ENCODE data around the gene CARS1.

Gene CARS1

DNA sequence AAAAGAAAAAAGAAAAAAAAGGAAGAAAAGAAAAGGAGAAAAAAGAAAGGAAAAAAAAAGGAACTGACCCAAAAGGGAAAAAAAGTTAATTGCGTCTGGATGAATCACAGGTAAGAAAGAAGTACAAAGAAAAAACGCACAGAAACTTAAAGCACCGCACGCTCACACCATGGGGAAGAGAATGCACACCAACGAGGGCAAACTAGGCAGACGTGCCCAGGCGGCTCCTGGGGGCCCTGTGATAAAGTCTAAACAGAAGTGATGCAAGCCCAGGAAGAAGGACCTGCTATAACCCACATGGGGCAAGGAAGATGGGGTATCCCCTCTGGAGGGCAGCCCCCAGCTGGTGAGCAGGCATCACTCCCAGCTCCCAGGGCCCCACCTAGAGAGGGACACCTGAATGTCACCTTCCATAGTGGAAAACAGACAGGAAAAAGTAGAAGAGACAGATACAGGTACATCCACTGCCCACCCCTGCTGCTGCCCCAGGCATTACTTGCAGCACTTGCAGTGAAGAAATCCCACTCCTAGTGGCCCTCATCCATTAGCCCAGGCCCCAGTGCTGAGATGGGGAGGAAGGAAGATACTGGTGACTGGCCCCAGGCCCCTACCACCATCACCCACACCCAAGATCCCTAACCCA, 94.0 kb downstream of the CARS1 start:
- peaks cover 89% of the 10 kb centered on the region for H3K36me3 ChIP-seq (ENCODE audit: control insufficient read depth, insufficient read depth, low read length)
- H3K4me3 ChIP-seq (ENCODE audit: insufficient read depth, low read depth, low read length, poor library complexity, severe bottlenecking): no peak overlapping the region
- H3K27ac ChIP-seq (ENCODE audit: insufficient read depth, low read length, poor library complexity, severe bottlenecking): no peak overlapping the region
- no peaks in the 10 kb centered on the region for H3K4me1 ChIP-seq (ENCODE audit: control insufficient read depth, insufficient read depth, low read length, poor library complexity, severe bottlenecking)
- H3K9me3 ChIP-seq (ENCODE audit: control insufficient read depth, low read length): no peaks in the 10 kb centered on the region
- DNase-seq: no peak
- no peaks in the 10 kb centered on the region for H3K27me3 ChIP-seq (replicated peaks; ENCODE audit: control insufficient read depth, insufficient read depth, low read length, poor library complexity, severe bottlenecking)

DNA sequence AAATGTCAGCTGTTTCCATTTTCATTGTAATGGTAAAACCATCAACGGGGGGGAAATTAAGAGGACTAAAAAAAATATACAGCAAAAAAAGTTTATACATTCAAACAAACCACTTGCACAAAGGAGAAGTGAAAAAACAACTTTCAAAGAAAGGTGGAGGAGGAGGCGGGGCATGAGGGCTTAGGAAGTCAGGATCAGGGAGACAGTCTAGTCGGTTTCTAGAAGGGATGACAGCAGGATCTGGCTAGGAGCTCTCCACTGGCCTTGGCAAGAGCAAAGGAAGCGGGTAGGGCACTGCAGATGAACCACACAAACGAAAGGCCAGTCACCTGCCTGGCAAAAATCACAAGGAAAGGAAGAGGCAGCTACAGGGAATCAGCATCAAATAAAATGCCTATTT, 96.1 kb downstream of the CARS1 start:
- no peak for DNase-seq
- no peaks in the 10 kb centered on the region for H3K9me3 ChIP-seq (ENCODE audit: control insufficient read depth, low read length)
- no peaks in the 10 kb centered on the region for H3K27me3 ChIP-seq (replicated peaks; ENCODE audit: control insufficient read depth, insufficient read depth, low read length, poor library complexity, severe bottlenecking)
- no peaks in the 10 kb centered on the region for H3K4me1 ChIP-seq (ENCODE audit: control insufficient read depth, insufficient read depth, low read length, poor library complexity, severe bottlenecking)
- no peak overlapping the region for H3K27ac ChIP-seq (ENCODE audit: insufficient read depth, low read length, poor library complexity, severe bottlenecking)
- peaks cover 90% of the 10 kb centered on the region for H3K36me3 ChIP-seq (ENCODE audit: control insufficient read depth, insufficient read depth, low read length)
- no peak overlapping the region for H3K4me3 ChIP-seq (ENCODE audit: insufficient read depth, low read depth, low read length, poor library complexity, severe bottlenecking)

DNA sequence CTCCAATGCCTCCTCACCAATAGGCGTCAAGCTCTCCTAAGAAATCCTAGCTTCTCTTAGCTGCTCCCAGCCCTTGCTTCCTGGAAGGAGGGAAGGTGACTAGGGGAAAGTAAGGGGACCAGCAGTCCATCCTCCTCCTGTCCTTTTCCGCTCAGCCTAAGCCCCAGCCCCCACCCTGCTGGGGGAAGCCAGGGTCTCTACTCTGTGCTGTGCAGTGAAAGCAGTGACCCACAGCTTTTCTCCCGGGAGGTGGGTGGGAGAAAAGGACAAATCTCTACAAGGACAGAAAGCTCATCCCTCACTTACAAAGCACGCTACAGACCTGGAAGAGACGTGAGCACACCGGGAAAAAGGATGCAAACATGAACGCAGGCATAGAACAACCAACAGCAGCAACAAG, 97.1 kb downstream of the CARS1 start:
- Histone ChIP-seq H3K4me3 (ENCODE audit: insufficient read depth, low read depth, low read length, poor library complexity, severe bottlenecking) (no peak overlapping the region), H3K27me3 (replicated peaks; ENCODE audit: control insufficient read depth, insufficient read depth, low read length, poor library complexity, severe bottlenecking) (no peaks in the 10 kb centered on the region), H3K4me1 (ENCODE audit: control insufficient read depth, insufficient read depth, low read length, poor library complexity, severe bottlenecking) (no peaks in the 10 kb centered on the region), H3K9me3 (ENCODE audit: control insufficient read depth, low read length) (no peaks in the 10 kb centered on the region), H3K27ac (ENCODE audit: insufficient read depth, low read length, poor library complexity, severe bottlenecking) (no peak overlapping the region), H3K36me3 (ENCODE audit: control insufficient read depth, insufficient read depth, low read length) (peaks cover 88% of the 10 kb centered on the region)
- DNase-seq: no peak

DNA sequence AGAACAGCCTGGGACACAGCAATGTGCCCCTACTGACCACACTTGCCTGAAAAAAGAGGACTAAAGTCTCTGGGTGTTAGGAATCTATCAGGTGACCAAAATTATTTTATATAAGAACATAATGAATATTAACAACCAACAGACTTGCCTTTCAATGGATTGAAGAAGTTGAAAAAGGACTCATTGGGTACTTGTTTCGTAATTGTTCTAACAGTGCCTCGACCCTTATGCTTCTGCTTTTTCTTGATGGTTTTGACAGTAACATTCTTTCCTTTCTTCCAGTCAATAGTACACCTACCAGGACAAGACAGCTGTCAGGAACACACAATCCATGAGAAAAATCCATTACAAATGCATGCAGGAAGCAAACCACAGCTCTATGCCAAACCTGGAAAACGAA, 99.0 kb downstream of the CARS1 start:
- no peak for DNase-seq
- no peaks in the 10 kb centered on the region for H3K9me3 ChIP-seq (ENCODE audit: control insufficient read depth, low read length)
- H3K27ac ChIP-seq (ENCODE audit: insufficient read depth, low read length, poor library complexity, severe bottlenecking): no peak overlapping the region
- H3K4me1 ChIP-seq (ENCODE audit: control insufficient read depth, insufficient read depth, low read length, poor library complexity, severe bottlenecking): no peaks in the 10 kb centered on the region
- no peak overlapping the region for H3K4me3 ChIP-seq (ENCODE audit: insufficient read depth, low read depth, low read length, poor library complexity, severe bottlenecking)
- H3K36me3 ChIP-seq (ENCODE audit: control insufficient read depth, insufficient read depth, low read length): peaks cover 90% of the 10 kb centered on the region
- H3K27me3 ChIP-seq (replicated peaks; ENCODE audit: control insufficient read depth, insufficient read depth, low read length, poor library complexity, severe bottlenecking): no peaks in the 10 kb centered on the region

DNA sequence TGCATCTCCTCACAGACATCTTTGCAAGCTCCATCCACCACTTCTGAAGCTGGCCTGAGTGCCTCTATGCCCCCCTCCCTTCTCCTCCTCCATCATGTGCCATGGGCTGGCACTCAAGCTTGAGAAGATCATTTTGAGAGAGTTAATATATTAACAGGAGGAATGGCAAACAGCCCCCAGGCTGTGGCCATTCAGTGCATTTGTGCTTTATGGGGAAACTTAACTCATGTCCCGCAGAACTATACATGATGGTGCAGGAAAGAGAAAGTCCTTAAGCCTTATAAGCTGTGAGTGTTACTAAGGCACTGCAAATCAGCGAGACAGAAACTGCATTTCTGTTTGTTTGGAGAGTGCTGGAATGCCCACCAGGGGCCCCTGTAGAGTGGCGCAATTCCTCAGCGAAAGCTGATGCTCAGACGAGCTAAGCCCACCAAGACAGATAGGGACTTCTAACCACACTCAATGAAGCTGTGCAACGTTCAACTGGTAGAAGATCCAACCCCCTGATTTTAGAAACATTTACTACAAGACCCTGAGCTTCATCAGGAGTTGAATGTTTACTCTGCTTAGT, 101.2 kb downstream of the CARS1 start:
- no peaks in the 10 kb centered on the region for H3K4me1 ChIP-seq (ENCODE audit: control insufficient read depth, insufficient read depth, low read length, poor library complexity, severe bottlenecking)
- H3K9me3 ChIP-seq (ENCODE audit: control insufficient read depth, low read length): no peaks in the 10 kb centered on the region
- DNase-seq: no peak
- H3K4me3 ChIP-seq (ENCODE audit: insufficient read depth, low read depth, low read length, poor library complexity, severe bottlenecking): no peak overlapping the region
- peaks cover 96% of the 10 kb centered on the region for H3K36me3 ChIP-seq (ENCODE audit: control insufficient read depth, insufficient read depth, low read length)
- H3K27me3 ChIP-seq (replicated peaks; ENCODE audit: control insufficient read depth, insufficient read depth, low read length, poor library complexity, severe bottlenecking): no peaks in the 10 kb centered on the region
- no peak overlapping the region for H3K27ac ChIP-seq (ENCODE audit: insufficient read depth, low read length, poor library complexity, severe bottlenecking)

DNA sequence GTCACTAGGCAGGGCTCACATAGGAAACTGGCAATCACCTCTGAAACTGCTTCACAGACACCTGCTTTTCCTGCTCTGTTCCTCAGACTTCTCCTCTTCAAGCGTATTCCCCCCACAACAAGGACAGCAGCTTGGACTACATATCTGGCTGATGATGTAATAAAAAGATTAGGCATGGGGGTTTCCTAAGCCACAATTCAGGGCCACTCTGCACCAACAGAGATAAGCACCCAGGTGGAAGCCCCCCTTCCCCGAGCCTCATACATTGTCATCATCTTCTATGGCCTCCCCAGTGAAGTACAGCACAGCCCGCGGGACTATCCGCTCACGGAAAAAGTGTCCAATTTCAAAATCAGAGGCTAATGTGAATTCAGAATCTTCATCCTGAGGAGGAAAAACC, 103.0 kb downstream of the CARS1 start:
- Histone ChIP-seq H3K4me1 (ENCODE audit: control insufficient read depth, insufficient read depth, low read length, poor library complexity, severe bottlenecking) (no peaks in the 10 kb centered on the region), H3K36me3 (ENCODE audit: control insufficient read depth, insufficient read depth, low read length) (peaks cover 96% of the 10 kb centered on the region), H3K27ac (ENCODE audit: insufficient read depth, low read length, poor library complexity, severe bottlenecking) (no peak overlapping the region), H3K4me3 (ENCODE audit: insufficient read depth, low read depth, low read length, poor library complexity, severe bottlenecking) (no peak overlapping the region), H3K27me3 (replicated peaks; ENCODE audit: control insufficient read depth, insufficient read depth, low read length, poor library complexity, severe bottlenecking) (no peaks in the 10 kb centered on the region), H3K9me3 (ENCODE audit: control insufficient read depth, low read length) (no peaks in the 10 kb centered on the region)
- no peak for DNase-seq

DNA sequence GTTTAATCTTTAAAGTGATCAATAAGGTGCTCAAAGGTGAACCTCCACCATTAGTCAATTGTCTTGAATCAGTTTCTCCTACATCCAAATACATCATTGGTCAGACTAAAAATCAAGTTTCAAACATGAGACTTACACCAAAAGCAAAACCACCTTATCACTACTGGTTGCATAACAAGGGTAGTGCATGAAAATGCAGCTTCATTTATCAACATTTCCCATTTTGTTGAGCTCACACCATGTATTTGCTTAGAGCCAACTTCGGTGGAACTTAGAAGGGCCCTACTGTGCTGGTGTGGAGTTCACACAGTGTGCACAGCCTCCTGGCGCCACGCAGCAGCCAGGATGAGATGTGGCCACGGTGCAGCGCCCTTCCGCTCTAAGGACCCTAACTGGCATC, 104.9 kb downstream of the CARS1 start:
- peaks cover 94% of the 10 kb centered on the region for H3K36me3 ChIP-seq (ENCODE audit: control insufficient read depth, insufficient read depth, low read length)
- no peaks in the 10 kb centered on the region for H3K9me3 ChIP-seq (ENCODE audit: control insufficient read depth, low read length)
- H3K4me1 ChIP-seq (ENCODE audit: control insufficient read depth, insufficient read depth, low read length, poor library complexity, severe bottlenecking): no peaks in the 10 kb centered on the region
- H3K27me3 ChIP-seq (replicated peaks; ENCODE audit: control insufficient read depth, insufficient read depth, low read length, poor library complexity, severe bottlenecking): no peaks in the 10 kb centered on the region
- no peak for DNase-seq
- no peak overlapping the region for H3K4me3 ChIP-seq (ENCODE audit: insufficient read depth, low read depth, low read length, poor library complexity, severe bottlenecking)
- H3K27ac ChIP-seq (ENCODE audit: insufficient read depth, low read length, poor library complexity, severe bottlenecking): no peak overlapping the region

DNA sequence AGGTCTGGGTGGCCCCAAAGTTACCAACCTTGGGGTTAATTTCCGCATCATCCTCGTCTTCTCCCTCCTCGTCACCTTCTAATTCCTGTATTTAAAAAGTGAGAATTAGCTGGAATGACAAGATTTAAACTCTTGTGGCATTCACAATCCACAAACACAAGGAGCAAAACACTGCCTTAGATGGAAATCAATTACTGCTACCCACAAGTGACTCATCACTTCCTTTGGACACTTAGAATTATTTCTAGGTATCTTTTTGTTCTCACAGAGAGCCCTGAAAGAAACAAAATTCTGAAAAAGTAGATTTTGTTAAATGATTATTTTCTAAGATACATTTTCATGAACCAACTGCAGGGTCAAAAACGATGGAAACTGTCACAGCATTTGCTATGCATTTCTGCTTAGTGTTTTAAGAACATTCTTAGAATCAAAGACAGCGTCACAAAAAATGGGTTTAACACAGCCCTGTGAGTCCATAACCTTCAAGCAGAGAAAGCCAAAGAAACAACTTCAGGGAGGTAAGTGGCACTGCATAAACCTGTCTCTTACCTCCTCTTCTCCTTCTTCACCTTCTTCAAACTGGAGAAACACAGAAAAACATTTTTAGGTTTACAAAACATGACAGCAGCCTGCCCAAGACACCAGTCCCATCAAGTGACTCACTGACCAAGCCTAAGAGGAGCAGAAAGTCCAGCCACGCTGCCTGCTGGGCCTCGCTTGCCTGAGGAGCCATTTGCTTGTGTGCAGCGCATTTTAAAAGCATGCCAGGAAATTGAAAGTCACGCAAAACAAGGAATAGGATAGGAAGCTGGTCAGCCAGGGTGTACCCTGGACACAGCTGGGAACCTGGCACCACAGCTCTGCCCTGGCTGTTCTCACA, 105.8 kb downstream of the CARS1 start:
- H3K27ac ChIP-seq (ENCODE audit: insufficient read depth, low read length, poor library complexity, severe bottlenecking): no peak overlapping the region
- peaks cover 93% of the 10 kb centered on the region for H3K36me3 ChIP-seq (ENCODE audit: control insufficient read depth, insufficient read depth, low read length)
- H3K27me3 ChIP-seq (replicated peaks; ENCODE audit: control insufficient read depth, insufficient read depth, low read length, poor library complexity, severe bottlenecking): no peaks in the 10 kb centered on the region
- no peaks in the 10 kb centered on the region for H3K9me3 ChIP-seq (ENCODE audit: control insufficient read depth, low read length)
- H3K4me3 ChIP-seq (ENCODE audit: insufficient read depth, low read depth, low read length, poor library complexity, severe bottlenecking): no peak overlapping the region
- H3K4me1 ChIP-seq (ENCODE audit: control insufficient read depth, insufficient read depth, low read length, poor library complexity, severe bottlenecking): peaks cover 3% of the 10 kb centered on the region
- DNase-seq: no peak

All from effector memory CD4-positive, alpha-beta T cell (primary cell).